ENCODE results near the gene IRX2.

DNA sequence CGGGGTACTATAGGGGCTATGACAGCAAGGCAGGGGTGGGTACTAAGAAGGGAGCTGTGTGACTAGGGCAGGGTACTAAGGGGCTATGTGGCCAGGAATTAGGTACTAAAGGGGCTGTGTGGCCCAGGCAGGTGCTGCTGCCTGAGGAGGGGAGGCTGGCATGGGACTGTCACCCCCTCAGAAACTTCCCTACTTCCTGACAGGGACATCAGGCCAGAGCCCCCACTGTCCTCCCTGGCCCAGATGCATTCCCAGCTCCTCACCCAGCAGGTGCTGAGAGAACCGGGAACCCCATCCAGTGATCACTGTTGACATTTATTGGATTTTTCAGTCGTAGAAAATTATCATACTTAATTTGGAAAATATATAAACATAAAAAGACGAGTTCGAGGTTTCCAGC lies 26.6 kb downstream of the IRX2 start:
- TF ChIP-seq CTCF (IDR thresholded peaks at IDR 0.05) (no peak), POLR2A (IDR thresholded peaks at IDR 0.05) (no peak), POLR2AphosphoS5 (IDR thresholded peaks at IDR 0.05) (no peak)
